ENCODE results near the gene KCNJ12. TPM values are rescaled to one million over a fixed set of nuclear protein-coding genes. Genes with fewer than 3 reads are reported as not detected.

KCNJ12 gene
- total RNA-seq, 1 donor = 1.7 TPM

DNA sequence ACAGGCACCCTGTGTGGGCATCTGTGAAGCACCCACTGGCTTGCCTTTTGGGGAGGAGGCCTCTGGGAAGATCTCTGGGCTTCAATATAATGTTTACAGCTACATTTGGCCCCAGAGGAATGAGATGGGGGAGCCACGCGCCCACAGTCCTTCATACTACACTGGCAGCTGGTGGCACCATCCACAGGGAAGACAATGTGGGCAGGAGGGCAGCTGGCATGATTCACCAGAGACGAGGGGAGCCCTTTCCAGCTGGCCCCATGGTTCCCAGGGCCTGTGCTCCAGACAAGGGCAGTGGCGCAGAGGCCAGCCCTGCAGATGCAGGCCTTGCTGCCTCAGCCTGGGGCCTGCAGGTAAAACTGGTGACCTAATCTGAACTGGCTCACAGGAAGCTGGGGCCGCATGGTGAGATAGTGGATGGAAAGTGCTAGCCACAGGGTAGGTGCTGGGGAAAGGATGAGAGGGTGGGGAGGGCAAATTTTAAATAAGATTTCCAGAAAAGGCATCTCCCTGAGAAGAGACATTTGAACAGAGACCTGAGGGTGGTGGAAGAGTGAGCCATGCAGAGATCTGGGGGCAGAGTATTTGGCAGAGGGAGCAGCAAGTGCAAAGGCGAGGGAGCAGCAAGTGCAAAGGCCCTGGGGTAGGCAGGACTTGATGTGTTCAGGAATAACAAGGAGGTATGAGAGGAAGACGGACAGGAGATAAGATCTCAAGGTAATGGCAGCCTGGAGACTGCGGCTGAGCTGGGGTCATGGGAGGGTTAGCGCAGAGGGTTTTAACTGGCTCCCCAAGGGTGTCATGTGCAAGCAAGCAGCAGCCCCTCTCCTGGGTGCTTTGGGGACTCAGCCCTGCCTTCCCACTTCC is 12.1 kb upstream of the KCNJ12 start:
- DNase-seq (ENCODE audit: low read depth) = no peak
- no peak overlapping the region for H3K4me3 ChIP-seq (ENCODE audit: low read depth, low read length)
- TF ChIP-seq CTCF (IDR thresholded peaks at IDR 0.05; ENCODE audit: insufficient read depth, low read length) = no peak

DNA sequence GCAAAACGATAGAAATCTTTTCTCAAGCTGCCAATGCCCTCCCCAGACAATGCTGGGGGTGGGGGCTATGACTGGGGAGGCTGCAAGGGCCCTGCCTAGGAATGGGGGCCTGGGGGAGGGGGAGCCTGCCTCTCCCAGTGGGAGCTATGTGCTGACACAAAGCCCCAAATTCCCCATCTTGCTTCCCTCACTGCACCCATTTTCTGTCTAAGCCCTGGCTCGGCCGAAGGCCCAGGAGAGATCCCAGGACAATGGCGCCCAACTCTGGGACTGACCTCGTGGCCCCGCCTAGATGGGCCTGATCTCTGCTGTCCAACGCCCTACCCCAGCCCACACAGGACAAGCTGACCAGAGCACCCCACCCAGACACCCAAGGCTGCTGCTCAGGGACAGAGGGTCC is 11.1 kb upstream of the KCNJ12 start:
- TF ChIP-seq CTCF (IDR thresholded peaks at IDR 0.05; ENCODE audit: insufficient read depth, low read length) = no peak
- H3K4me3 ChIP-seq (ENCODE audit: low read depth, low read length) = no peak overlapping the region
- no peak for DNase-seq (ENCODE audit: low read depth)

DNA sequence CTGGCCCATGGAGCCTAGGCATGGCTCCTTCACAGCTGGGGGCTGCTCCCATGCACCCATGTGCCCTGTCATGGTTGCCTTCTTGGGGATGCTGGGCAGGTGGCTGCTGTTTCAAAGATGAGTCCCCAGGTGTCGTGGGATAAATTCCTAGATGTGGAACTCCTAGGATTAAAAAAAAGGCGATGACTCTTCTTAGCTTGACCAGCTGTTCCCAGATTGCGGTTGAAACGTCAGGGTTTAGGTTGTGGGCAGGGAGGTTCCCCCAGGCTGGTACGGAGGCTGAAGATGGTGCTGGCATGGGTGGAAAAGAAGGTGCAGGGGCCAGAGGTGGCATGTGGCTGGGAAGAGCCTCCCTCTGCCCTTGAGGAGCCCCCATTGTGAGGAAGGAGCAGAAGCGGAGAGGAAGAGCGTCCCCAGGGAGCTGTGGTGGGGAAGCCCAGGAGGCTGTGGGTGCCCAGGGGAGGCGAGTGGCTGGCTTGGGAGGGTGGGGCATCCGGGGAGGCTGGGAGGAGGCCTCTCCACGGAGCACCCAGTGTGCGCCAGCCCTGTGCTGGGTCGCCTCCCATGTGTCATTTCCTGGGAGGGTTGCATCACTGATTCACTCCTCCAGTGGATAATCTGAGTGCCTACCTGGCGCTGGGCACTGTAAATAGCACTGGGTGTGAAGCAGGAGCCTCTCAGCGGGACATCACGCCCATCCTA is 7.5 kb upstream of the KCNJ12 start:
- no peak overlapping the region for H3K4me3 ChIP-seq (ENCODE audit: low read depth, low read length)
- TF ChIP-seq CTCF (IDR thresholded peaks at IDR 0.05; ENCODE audit: insufficient read depth, low read length) = no peak
- DNase-seq (ENCODE audit: low read depth) = no peak

- H3K4me3 ChIP-seq (ENCODE audit: low read depth, low read length) = no peak overlapping the region
- no peak for TF ChIP-seq CTCF (IDR thresholded peaks at IDR 0.05; ENCODE audit: insufficient read depth, low read length)
- no peak for DNase-seq (ENCODE audit: low read depth)
These were observed 6.8 kb upstream of the KCNJ12 start for GRCh38 chr17:21369395-21369794.

- peak; percentile 4 for DNase-seq (ENCODE audit: low read depth)
- TF ChIP-seq CTCF (IDR thresholded peaks at IDR 0.05; ENCODE audit: insufficient read depth, low read length) = no peak
These were observed 5.7 kb upstream of the KCNJ12 start for GRCh38 chr17:21370430-21370829.

DNA sequence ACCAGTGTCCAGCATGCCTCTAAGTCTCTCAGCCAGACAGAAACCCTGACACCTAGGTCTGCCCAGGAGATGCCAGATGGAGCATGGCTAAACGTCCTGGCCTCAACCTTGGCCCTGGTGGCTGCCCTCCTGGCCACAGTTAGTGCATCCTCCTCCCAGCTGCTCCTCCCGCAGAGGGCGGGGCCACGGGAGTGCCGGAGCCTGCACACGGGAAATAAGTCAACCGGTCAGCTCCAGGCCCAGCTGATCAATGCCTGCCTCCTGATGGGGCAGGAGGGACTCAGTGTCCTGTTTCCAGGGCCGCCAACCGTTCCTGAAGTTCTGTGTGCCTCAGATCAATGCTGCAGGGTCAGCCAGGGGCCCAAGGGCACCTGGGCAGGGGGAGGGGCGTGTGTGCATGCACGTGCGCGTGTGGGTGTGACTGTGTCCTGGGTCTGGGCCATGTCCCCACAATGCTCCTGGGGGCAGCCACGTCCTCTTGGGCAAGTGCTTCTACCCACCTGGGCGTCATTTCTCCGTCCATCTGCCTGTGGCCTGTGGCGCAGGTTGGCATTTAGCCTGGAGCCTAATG is 4.6 kb upstream of the KCNJ12 start:
- H3K4me3 ChIP-seq (ENCODE audit: low read depth, low read length) = no peak overlapping the region
- TF ChIP-seq CTCF (IDR thresholded peaks at IDR 0.05; ENCODE audit: insufficient read depth, low read length) = no peak
- DNase-seq (ENCODE audit: low read depth) = no peak

More at GRCh38 chr17:21370430-21370829, 5.7 kb upstream of the KCNJ12 start:
- no peak overlapping the region for H3K4me3 ChIP-seq (ENCODE audit: low read depth, low read length)

Measured in fibroblast of the aortic adventitia (primary cell).